ENCODE data around the gene DOCK8.
"Not testable (repeated sequence)": the region's sequence is repeated elsewhere in the genome, so short reads cannot be mapped to it uniquely, and the experiment has no call there.

The DOCK8 gene

DNA sequence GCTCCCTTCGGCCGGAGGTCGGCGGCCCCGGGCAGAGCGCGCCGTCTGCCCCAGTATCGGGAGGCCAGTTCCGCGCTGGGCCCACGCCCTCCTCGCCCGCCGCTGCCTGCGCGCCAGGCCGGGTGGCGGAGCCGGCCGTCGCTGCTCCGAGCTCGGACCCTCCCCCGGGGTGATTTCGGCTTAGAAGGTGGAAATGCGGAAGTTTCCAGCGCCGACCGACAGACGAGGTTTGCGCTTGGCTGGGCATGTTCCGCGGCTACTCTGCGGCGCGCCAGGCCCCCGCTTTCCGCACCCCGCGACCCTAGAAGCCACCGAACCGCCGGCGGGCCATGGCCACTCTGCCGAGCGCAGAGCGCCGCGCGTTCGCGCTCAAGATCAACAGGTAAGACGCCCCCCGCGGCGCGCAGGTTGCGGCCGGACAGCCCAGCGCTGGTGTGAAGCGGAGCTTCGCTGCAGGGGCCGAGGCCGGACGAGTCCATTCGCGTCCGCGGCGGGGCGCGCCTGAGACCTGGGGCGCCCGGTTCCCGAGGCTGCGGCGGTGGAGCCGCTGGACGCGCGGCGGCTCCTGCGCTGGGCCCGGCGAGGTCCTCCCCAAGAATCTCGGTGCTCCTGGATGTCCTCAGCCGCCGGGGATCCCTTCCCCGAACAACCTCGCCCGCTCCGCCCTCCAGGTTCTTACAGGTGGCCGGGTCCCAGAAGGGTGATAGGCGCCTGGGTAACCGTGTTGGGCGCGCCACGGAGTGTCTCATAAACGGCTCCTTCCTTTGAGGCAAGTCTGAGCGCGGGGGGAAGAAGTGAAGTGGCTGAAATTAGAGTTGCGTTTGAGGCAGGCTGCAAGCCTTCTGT is at the start of gene DOCK8:
Gene DOCK8 (plus strand): TSS at position 218 of the 846 bp plus-strand sequence. CDS start 112 bp downstream, at position 330.
- TF ChIP-seq, protein P1, sequence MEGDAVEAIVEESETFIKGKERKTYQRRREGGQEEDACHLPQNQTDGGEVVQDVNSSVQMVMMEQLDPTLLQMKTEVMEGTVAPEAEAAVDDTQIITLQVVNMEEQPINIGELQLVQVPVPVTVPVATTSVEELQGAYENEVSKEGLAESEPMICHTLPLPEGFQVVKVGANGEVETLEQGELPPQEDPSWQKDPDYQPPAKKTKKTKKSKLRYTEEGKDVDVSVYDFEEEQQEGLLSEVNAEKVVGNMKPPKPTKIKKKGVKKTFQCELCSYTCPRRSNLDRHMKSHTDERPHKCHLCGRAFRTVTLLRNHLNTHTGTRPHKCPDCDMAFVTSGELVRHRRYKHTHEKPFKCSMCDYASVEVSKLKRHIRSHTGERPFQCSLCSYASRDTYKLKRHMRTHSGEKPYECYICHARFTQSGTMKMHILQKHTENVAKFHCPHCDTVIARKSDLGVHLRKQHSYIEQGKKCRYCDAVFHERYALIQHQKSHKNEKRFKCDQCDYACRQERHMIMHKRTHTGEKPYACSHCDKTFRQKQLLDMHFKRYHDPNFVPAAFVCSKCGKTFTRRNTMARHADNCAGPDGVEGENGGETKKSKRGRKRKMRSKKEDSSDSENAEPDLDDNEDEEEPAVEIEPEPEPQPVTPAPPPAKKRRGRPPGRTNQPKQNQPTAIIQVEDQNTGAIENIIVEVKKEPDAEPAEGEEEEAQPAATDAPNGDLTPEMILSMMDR (IDR thresholded peaks at IDR 0.05; ENCODE audit: low read depth, low read length, missing control alignments): peak; percentile 11
- no peak for DNase-seq (ENCODE audit: extremely low read depth, low read depth)
- H3K4me3 ChIP-seq (replicated peaks; ENCODE audit: low read depth, low read length): peak within 1 kb of the TSS; percentile 38

DNA sequence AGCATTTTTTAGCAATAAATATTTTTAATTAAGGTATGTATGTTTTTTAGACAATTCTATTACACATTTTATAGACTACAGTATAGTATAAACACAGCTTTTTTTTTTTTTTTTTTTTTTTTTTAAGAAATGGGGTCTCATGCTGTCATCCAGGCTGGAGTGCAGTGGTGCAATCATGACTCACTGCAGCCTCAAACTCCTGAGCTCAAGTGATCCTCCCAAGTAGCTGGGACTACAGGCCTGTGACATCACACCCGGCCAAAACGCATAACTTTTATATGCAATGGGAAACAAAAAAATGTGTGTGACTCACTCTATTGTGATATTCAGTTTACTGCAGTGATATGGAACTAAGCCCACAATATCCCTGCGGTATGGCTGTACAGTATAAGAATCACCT is 44.9 kb upstream of the DOCK8 start:
- H3K4me3 ChIP-seq (replicated peaks; ENCODE audit: low read depth, low read length); DNase-seq (ENCODE audit: extremely low read depth, low read depth): not testable (repeated sequence)

DNA sequence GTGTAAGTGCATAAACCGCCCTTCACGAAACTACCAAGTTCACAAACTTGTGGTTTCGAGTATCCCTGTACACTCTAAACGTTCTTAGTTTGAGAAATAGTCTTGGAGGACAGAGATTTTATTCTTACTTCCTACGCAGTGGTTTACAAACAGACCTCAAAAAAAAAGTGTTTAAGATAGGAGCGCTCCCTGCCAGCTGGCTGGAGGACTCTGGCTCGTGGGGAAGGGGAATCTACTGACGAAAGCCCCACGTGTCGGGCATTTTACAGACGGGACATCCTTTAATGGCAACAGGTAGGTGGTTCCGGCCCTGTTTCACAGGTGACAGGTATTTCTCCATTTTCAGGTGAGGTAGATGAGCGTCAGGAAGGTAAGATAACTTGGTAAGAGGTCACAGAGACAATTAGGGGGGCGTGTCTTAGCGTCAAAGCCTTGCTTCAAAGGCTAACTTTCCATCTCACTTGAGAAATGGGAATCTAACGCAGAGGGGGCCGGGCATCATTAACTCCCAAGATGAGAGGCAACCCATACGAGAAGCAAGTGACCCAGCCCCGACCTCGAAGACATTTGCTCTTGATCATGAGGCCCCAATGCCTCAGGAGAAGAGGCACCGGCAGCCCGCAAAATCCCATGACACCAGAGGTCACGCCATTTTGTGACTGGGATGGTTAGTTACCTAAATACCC is 36.4 kb upstream of the DOCK8 start:
- H3K4me3 ChIP-seq (replicated peaks; ENCODE audit: low read depth, low read length): peak overlapping the region; percentile 50
- DNase-seq (ENCODE audit: extremely low read depth, low read depth): not testable (repeated sequence)

DNA sequence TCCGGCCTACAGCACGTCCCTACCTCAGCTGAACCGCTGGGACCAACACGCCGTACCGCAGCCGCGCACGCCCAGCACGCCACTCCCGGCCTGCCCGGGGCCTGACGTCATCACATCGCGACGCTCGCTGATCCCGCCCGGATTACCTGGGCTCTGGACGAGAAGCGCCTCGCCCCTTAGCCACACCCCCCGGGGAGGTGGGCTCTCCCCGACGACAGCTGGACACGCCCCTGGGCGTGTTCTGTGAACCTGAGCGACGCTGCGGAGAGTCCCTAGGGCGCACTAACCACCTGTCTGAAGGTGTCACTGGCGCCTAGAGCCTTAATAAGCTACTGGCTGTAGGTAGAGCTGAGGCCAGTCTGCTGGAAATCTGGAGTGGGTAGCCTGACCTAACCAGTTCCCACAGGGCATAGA is 35.7 kb upstream of the DOCK8 start, which contains the start of gene ZNG1A:
Gene ZNG1A (minus strand): TSS at position 87 of the 414 bp plus-strand sequence. CDS start 87 bp downstream, outside the sequence.
- H3K4me3 ChIP-seq (replicated peaks; ENCODE audit: low read depth, low read length): peak within 1 kb of the TSS; percentile 50
- peak; percentile 3 for DNase-seq (ENCODE audit: extremely low read depth, low read depth)

DNA sequence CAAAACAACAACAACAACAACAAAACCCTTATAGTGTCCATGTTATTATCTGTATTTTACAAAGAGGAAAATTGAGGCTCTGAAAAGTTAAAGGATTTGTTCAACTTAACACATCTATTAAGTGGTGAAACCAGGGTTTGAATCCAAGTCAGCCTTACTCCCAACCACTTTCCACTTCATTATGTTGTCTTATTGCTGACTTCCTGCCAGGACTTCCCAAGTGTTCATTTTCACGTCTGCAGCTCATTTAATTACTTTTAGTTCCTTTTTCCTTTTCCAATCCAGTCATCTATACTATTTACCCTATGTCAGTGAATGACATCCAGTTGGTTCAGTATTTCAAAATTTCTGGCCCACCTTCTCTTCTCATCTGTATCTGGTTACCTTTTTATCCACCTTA is 15.1 kb upstream of the DOCK8 start:
- DNase-seq (ENCODE audit: extremely low read depth, low read depth); H3K4me3 ChIP-seq (replicated peaks; ENCODE audit: low read depth, low read length): not testable (repeated sequence)

DNA sequence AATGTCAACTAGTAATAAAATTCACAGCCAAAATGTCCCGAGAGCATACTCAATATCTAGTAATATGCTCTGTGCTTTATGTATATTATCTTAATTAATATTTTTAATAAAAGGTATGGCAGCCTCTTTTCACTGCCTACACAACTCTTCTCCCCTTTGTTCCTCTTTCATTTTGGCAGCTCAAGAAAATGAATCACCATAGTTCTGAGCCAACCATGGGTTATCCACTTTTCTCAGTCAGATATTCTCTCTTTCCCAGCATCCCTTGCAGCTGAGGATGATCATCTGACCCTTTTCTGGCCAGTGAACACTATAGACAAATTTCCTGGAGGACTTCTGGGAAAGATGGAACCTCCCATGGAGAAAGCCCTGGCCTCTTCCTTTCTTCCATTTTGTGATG is 8.2 kb upstream of the DOCK8 start:
- H3K4me3 ChIP-seq (replicated peaks; ENCODE audit: low read depth, low read length): no peak overlapping the region
- DNase-seq (ENCODE audit: extremely low read depth, low read depth): no peak
- TF ChIP-seq, protein P1 (IDR thresholded peaks at IDR 0.05; ENCODE audit: low read depth, low read length, missing control alignments): no peak

DNA sequence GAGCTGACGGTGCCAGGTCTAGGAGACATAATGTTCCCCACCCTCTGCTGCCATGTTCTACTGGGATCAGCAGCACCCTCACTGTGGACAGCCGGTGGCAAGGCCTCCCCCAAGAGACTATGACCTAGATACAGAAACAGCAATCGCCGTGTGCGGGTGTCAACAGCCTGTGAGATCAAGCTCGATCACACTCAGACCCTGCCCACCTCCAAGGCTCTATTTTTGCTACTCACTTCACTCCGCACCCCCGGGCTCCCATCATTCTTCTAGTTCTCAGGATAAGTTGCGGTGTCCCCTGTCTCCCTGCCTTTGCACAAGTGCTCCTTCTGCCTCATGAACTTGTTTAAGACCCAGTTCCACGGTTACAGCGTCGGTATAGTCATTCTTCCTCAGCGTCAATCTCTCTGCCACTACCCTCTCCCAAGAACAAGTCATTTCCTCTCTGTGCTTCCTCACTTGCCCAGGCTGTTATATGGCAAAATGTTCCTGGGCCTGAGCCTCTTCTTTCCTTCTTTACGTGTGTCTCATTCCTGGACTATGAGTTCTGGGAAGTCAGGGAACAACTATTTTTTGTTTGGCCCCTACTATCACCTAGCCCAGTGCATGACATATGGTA is 5.4 kb upstream of the DOCK8 start:
- H3K4me3 ChIP-seq (replicated peaks; ENCODE audit: low read depth, low read length): no peak overlapping the region
- DNase-seq (ENCODE audit: extremely low read depth, low read depth): no peak
- TF ChIP-seq, protein P1 (IDR thresholded peaks at IDR 0.05; ENCODE audit: low read depth, low read length, missing control alignments): no peak

DNA sequence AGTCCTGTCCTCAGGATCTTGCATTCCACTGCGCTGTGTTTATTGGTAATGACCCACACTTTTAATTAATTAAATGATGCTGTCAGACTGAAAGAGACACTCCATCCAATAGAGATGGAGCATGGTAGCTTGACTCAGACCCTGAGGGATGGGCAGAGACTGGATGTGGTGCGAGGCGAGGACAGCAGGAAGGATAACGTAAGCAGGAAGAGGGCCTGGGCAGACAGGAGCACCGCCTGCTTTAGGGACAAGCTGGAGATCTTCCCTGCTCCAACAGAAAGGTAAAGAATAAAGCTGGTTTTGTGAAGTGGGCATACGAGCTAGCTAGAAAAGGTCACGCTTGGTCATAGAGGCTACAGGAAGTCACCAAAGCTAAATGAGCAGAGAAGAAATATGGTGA is 3.6 kb upstream of the DOCK8 start:
- DNase-seq (ENCODE audit: extremely low read depth, low read depth): no peak
- TF ChIP-seq, protein P1 (IDR thresholded peaks at IDR 0.05; ENCODE audit: low read depth, low read length, missing control alignments): no peak
- no peak overlapping the region for H3K4me3 ChIP-seq (replicated peaks; ENCODE audit: low read depth, low read length)
